Ovary (tissue), 3 donors: Measurements from ENCODE around the gene SPDYE2B.
"Not testable (repeated sequence)": the region's sequence is repeated elsewhere in the genome, so short reads cannot be mapped to it uniquely, and the experiment has no call there.

Experiments
- EP300 ChIP-seq: sonication (generic); formaldehyde crosslinking; IDR thresholded peaks from one replicate; pipeline ENCODE4 v1.6.1; 2017; ENCODE audit warnings: antibody characterized with exemption
- POLR2A ChIP-seq: fragments of 450-650 bp; IDR thresholded peaks from one replicate; pipeline ENCODE4 v1.6.1; 2017; ENCODE audit warnings: antibody characterized with exemption, mild to moderate bottlenecking, moderate library complexity
- TF ChIP-seq, protein P1 (sequence below), 3 donors: fragments of 450-650 bp in 2 of 3; fragments of 200-600 bp in 1 of 3; IDR thresholded peaks; one replicate each; pipeline versions ENCODE4 v1.5.1 to v1.8.0; 2016 to 2022; ENCODE audit warnings: antibody characterized with exemption in 3 of 3, mild to moderate bottlenecking in 1 of 3
- donor health status: DM: no; HTN: no; CAD: no.

DNA sequence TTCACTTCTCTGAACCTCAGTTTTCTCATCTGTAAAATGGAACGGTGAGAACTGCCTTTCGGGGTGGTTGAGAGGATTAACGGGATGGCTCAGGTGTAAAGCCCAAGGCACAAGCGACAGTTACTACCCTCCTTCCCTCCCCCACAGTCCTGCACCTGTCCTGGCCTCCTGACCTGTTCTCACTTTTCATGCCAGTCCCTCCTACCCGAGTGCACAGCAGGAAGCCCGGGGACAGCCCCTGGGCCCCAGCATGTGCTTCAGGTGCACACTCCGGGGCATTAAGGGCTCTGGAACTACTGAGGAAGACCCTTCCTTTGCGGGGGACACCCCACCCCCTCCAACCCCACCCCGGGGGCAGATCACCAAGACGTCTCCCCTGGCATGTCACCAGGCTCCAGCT lies 34.2 kb upstream of the SPDYE2B start:
- not testable (repeated sequence) for TF ChIP-seq POLR2A, EP300
- TF ChIP-seq, protein P1, sequence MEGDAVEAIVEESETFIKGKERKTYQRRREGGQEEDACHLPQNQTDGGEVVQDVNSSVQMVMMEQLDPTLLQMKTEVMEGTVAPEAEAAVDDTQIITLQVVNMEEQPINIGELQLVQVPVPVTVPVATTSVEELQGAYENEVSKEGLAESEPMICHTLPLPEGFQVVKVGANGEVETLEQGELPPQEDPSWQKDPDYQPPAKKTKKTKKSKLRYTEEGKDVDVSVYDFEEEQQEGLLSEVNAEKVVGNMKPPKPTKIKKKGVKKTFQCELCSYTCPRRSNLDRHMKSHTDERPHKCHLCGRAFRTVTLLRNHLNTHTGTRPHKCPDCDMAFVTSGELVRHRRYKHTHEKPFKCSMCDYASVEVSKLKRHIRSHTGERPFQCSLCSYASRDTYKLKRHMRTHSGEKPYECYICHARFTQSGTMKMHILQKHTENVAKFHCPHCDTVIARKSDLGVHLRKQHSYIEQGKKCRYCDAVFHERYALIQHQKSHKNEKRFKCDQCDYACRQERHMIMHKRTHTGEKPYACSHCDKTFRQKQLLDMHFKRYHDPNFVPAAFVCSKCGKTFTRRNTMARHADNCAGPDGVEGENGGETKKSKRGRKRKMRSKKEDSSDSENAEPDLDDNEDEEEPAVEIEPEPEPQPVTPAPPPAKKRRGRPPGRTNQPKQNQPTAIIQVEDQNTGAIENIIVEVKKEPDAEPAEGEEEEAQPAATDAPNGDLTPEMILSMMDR (IDR thresholded peaks at IDR 0.05): not testable (repeated sequence)
